Uterus (tissue), 2 donors: Measurements from ENCODE around the gene CXorf49B.
"Not testable (repeated sequence)": the region's sequence is repeated elsewhere in the genome, so short reads cannot be mapped to it uniquely, and the experiment has no call there.

Experiments
- POLR2A ChIP-seq, 2 donors: fragments of 450-650 bp; IDR thresholded peaks; one replicate each; pipeline ENCODE4 v1.6.1; 2016; ENCODE audit warnings: antibody characterized with exemption in 2 of 2, mild to moderate bottlenecking in 1 of 2, moderate library complexity in 1 of 2
- TF ChIP-seq, protein P1 (sequence below), 4 experiments: fragments of 200-600 bp in 2 of 4; fragments of 450-650 bp in 2 of 4; sonication (generic) in 2 of 4; IDR thresholded peaks; one replicate each; pipeline ENCODE4 v1.5.1; 2016 to 2019; ENCODE audit warnings: antibody characterized with exemption in 4 of 4, mild to moderate bottlenecking in 2 of 4, moderate library complexity in 1 of 4

DNA sequence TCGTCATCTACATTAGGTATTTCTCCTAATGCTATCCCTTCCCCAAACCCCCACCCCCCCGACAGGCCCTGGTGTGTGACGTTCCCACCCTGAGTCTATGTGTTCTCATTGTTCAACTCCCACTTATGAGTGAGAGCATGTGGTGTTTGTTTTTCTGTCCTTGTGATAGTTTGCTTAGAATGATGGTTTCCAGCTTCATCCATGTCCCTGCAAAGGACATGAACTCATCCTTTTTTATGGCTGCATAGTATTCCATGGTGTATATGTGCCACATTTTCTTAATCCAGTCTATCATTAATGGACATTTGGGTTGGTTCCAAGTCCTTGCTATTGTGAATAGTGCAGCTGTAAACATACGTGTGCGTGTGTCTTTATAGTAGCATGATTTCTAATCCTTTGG lies 43.3 kb downstream of the CXorf49B start:
- TF ChIP-seq, protein P1, sequence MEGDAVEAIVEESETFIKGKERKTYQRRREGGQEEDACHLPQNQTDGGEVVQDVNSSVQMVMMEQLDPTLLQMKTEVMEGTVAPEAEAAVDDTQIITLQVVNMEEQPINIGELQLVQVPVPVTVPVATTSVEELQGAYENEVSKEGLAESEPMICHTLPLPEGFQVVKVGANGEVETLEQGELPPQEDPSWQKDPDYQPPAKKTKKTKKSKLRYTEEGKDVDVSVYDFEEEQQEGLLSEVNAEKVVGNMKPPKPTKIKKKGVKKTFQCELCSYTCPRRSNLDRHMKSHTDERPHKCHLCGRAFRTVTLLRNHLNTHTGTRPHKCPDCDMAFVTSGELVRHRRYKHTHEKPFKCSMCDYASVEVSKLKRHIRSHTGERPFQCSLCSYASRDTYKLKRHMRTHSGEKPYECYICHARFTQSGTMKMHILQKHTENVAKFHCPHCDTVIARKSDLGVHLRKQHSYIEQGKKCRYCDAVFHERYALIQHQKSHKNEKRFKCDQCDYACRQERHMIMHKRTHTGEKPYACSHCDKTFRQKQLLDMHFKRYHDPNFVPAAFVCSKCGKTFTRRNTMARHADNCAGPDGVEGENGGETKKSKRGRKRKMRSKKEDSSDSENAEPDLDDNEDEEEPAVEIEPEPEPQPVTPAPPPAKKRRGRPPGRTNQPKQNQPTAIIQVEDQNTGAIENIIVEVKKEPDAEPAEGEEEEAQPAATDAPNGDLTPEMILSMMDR (IDR thresholded peaks at IDR 0.05) = not testable (repeated sequence)
- not testable (repeated sequence) for TF ChIP-seq POLR2A (IDR thresholded peaks at IDR 0.05)
